B cell (primary cell): ENCODE results near the gene TSPYL6. TPM values are rescaled to one million over a fixed set of nuclear protein-coding genes. Genes with fewer than 3 reads are reported as not detected.

Source experiments
- ATAC-seq: fragments of 200-7000 bp; cut with Tn5 transposase; one replicate; pipeline ENCODE4 v1.10.0; 2021; ENCODE audit warnings: low read depth, mild to moderate bottlenecking, moderate number of reproducible peaks, moderate library complexity
- CTCF ChIA-PET: fragments of 350-600 bp; sonication (Branson Sonifier 250); formaldehyde crosslinking; loops from one replicate; lab custom pipeline; 2021; ENCODE audit warnings: antibody characterized with exemption, inconsistent platforms; lab: Charles Lee
- POLR2A ChIA-PET: fragments of 350-600 bp; sonication (Branson Sonifier 250); formaldehyde crosslinking; loops from one replicate; lab custom pipeline; 2021; ENCODE audit warnings: antibody characterized with exemption; lab: Charles Lee
- DNase-seq: peaks from one replicate; pipeline ENCODE4 v3.0.0; 2013
- H2AFZ ChIP-seq: 2 replicates; pipeline ENCODE4 v1.6.1; 2012; ENCODE audit warnings: mild to moderate bottlenecking, low read depth, low read length; ENCODE audit not compliant: insufficient read depth, poor library complexity, severe bottlenecking
- H3K27ac ChIP-seq, 2 donors: 1 replicate in 1 of 2; 2 replicates in 1 of 2; pipeline ENCODE4 v1.5.1; 2012 to 2013; ENCODE audit warnings: low read length in 2 of 2, mild to moderate bottlenecking in 2 of 2, moderate library complexity in 1 of 2
- H3K27me3 ChIP-seq, 4 experiments: fragments of 200-600 bp in 1 of 4; sonication (generic) in 1 of 4; replicated peaks in 1 of 4; 1 replicate in 2 of 4; 2 replicates in 2 of 4; pipeline versions ENCODE4 v1.6.1 to v1.7.0; 2013 to 2016; ENCODE audit warnings: low read length in 3 of 4, mild to moderate bottlenecking in 2 of 4, mixed read lengths in 1 of 4, moderate library complexity in 1 of 4; ENCODE audit not compliant: insufficient read depth in 4 of 4, control insufficient read depth in 3 of 4; ENCODE audit errors: control extremely low read depth in 1 of 4
- H3K36me3 ChIP-seq, 2 experiments: replicated peaks in 1 of 2; 1 replicate in 1 of 2; 2 replicates in 1 of 2; pipeline versions ENCODE4 v1.6.1 to v1.7.1; 2013; ENCODE audit warnings: low read length in 1 of 2; ENCODE audit not compliant: insufficient read depth in 2 of 2, control insufficient read depth in 1 of 2; ENCODE audit errors: control extremely low read depth in 1 of 2, extremely low read depth in 1 of 2
- H3K4me1 ChIP-seq, 2 donors: fragments of 200-600 bp in 1 of 2; sonication (generic) in 1 of 2; 1 replicate in 1 of 2; 2 replicates in 1 of 2; pipeline versions ENCODE4 v1.5.1 to v1.6.1; 2013 to 2017; ENCODE audit warnings: low read length in 2 of 2; ENCODE audit not compliant: control insufficient read depth in 2 of 2, insufficient read depth in 2 of 2
- H3K4me2 ChIP-seq: replicated peaks from 2 replicates; pipeline ENCODE3; 2012; ENCODE audit warnings: mild to moderate bottlenecking, low read depth, low read length; ENCODE audit not compliant: poor library complexity, severe bottlenecking
- H3K4me3 ChIP-seq, 5 experiments: fragments of 200-600 bp in 1 of 5; sonication (generic) in 1 of 5; 1 replicate in 3 of 5; 2 replicates in 2 of 5; pipeline versions ENCODE4 v1.5.1 to v1.7.0; 2011 to 2016; ENCODE audit warnings: low read length in 4 of 5, mild to moderate bottlenecking in 4 of 5, low read depth in 2 of 5, control low read depth in 1 of 5, moderate library complexity in 1 of 5; ENCODE audit not compliant: insufficient read depth in 1 of 5; ENCODE audit errors: control extremely low read depth in 1 of 5, extremely low read depth in 1 of 5
- H3K79me2 ChIP-seq: fragments of 200-600 bp; sonication (generic); one replicate; pipeline ENCODE4 v1.6.0; 2016; ENCODE audit warnings: low read length; ENCODE audit not compliant: control insufficient read depth, insufficient read depth
- H3K9ac ChIP-seq: fragments of 200-600 bp; sonication (generic); 2 replicates; pipeline ENCODE4 v1.6.1; 2017; ENCODE audit warnings: mild to moderate bottlenecking, low read length, moderate library complexity
- H3K9me3 ChIP-seq, 3 donors: one replicate each; pipeline versions ENCODE4 v1.6.1 to v1.7.1; 2013; ENCODE audit warnings: low read length in 2 of 3; ENCODE audit not compliant: control insufficient read depth in 2 of 3, insufficient read depth in 1 of 3; ENCODE audit errors: control extremely low read depth in 1 of 3
- H4K20me1 ChIP-seq: 2 replicates; pipeline ENCODE4 v1.6.0; 2012; ENCODE audit warnings: mild to moderate bottlenecking, low read length; ENCODE audit not compliant: insufficient read depth, control insufficient read depth, poor library complexity, severe bottlenecking
- H3K27ac Mint-ChIP-seq: one replicate; pipeline ENCODE4 v1.8.0; 2021; ENCODE audit warnings: mixed read lengths
- H3K27me3 Mint-ChIP-seq: one replicate; pipeline ENCODE4 v1.8.0; 2021; ENCODE audit warnings: mixed read lengths
- H3K4me1 Mint-ChIP-seq: one replicate; pipeline ENCODE4 v1.8.0; 2021; ENCODE audit warnings: mixed read lengths
- H3K4me3 Mint-ChIP-seq: one replicate; pipeline ENCODE4 v1.8.0; 2021; ENCODE audit warnings: mixed read lengths
- H3K9me3 Mint-ChIP-seq: one replicate; pipeline ENCODE4 v1.8.0; 2022; ENCODE audit warnings: mixed read lengths; ENCODE audit not compliant: insufficient read depth
- EZH2 ChIP-seq: IDR thresholded peaks from 2 replicates; pipeline ENCODE4 v1.6.1; 2012; ENCODE audit warnings: borderline replicate concordance, low read depth, mild to moderate bottlenecking, moderate library complexity, low read length; ENCODE audit not compliant: insufficient read depth, poor library complexity, severe bottlenecking
- WGBS: methylation state at CpG from one replicate; pipeline ENCODE4 v1.1.5; 2013; ENCODE audit warnings: missing lambda C conversion rate; ENCODE audit not compliant: insufficient coverage; 5-methylcytosine and 5-hydroxymethylcytosine counted together
- intact Hi-C: fragments of 100-400 bp; cut with micrococcal nuclease; formaldehyde crosslinking; loops from one replicate; pipeline ENCODE4 v1.10.0; 2022
- polyA plus RNA-seq: library from polyadenylated mRNA; depleted of rRNA; stranded (reverse); fragments of >200 nt; gene quantifications from 2 replicates; pipeline ENCODE4 v1.2.3, GENCODE V29; 2012
- total RNA-seq, 2 donors: library from RNA; stranded (reverse); fragments of 120-200 nt in 1 of 2; gene quantifications; 1 replicate in 1 of 2; 2 replicates in 1 of 2; pipeline versions ENCODE4 v1.2.3 to v1.2.4, GENCODE V29; 2013 to 2022
- TF ChIP-seq, protein P1 (sequence below): fragments of 200-600 bp; IDR thresholded peaks from one replicate; pipeline ENCODE4 v1.8.0; 2022; ENCODE audit warnings: antibody characterized with exemption, mild to moderate bottlenecking

The TSPYL6 gene
- total and polyA plus RNA-seq, 2 donors (not counting 1 experiment from before 2014, with no cell fraction given): not detected

DNA sequence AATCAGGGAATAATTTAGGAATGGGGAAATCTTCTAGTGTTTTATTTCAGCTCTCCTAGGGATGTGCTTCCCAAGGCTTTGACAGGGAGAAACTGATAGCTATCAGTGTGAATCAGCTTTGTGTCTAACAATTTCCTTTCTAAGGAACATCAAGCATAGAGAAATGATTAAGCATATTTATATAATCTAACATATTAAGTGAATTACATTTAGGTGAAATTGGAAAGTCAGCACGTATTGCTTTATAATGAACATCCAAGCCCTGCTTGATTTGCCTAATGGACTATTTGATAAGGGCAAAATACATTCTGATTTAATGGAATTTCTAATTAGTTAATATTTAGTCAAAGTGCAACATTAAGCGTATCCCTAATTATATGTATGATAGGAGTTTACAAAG, 19.5 kb upstream of the TSPYL6 start:
- ChIA-PET CTCF (no interaction called here), POLR2A (no interaction called here)
- no peaks in the 10 kb centered on the region for H3K27me3 Mint-ChIP-seq
- intact Hi-C loops: no loop called here
- no peak overlapping the region for H3K27ac ChIP-seq
- H3K27ac Mint-ChIP-seq: no peak overlapping the region
- no peak for ATAC-seq
- no peak overlapping the region for H3K4me3 Mint-ChIP-seq
- no peak for DNase-seq
- no peaks in the 10 kb centered on the region for H3K9me3 ChIP-seq
- no peak overlapping the region for H3K4me2 ChIP-seq
- H3K27me3 ChIP-seq: no peaks in the 10 kb centered on the region
- no peaks in the 10 kb centered on the region for H3K9me3 Mint-ChIP-seq
- peaks cover 1 to 4% of the 10 kb centered on the region in 2 experiments for H3K36me3 ChIP-seq
- no peak for TF ChIP-seq EZH2
- TF ChIP-seq, protein P1, sequence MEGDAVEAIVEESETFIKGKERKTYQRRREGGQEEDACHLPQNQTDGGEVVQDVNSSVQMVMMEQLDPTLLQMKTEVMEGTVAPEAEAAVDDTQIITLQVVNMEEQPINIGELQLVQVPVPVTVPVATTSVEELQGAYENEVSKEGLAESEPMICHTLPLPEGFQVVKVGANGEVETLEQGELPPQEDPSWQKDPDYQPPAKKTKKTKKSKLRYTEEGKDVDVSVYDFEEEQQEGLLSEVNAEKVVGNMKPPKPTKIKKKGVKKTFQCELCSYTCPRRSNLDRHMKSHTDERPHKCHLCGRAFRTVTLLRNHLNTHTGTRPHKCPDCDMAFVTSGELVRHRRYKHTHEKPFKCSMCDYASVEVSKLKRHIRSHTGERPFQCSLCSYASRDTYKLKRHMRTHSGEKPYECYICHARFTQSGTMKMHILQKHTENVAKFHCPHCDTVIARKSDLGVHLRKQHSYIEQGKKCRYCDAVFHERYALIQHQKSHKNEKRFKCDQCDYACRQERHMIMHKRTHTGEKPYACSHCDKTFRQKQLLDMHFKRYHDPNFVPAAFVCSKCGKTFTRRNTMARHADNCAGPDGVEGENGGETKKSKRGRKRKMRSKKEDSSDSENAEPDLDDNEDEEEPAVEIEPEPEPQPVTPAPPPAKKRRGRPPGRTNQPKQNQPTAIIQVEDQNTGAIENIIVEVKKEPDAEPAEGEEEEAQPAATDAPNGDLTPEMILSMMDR: no peak
- H3K4me1 Mint-ChIP-seq: peaks cover 17% of the 10 kb centered on the region
- no peaks in the 10 kb centered on the region for H4K20me1 ChIP-seq
- whole genome bisulfite sequencing: no CpG with 5 or more reads among the region's 2 CpGs
- H2AFZ ChIP-seq: no peak overlapping the region
- no peak overlapping the region for H3K4me3 ChIP-seq
- no peaks in the 10 kb centered on the region for H3K79me2 ChIP-seq
- H3K9ac ChIP-seq: no peak overlapping the region
- peaks cover 18% of the 10 kb centered on the region in 2 donors for H3K4me1 ChIP-seq

DNA sequence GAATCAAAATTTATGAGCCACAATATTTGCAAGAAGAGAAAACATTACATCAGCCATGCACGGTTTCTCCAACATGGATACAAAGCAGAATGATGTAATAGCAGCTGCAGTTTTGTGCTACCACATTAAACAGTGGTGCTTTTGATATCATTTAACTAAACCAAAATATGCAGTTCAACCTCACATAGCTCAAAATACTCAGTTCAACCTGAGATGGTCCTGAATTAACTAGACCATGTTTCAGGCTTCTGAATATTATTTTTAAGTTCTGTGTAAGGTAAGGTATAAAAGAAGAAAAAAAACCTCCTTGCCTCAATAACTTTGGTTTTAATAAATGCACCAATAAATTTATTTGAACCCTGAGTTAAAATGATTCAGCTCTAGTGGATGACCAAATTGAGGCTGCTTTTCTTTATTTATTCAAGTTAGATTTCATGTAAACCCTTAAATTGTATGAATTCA, 18.8 kb upstream of the TSPYL6 start:
- CTCF ChIA-PET: no interaction called here

More for the DNA sequence above, 18.8 kb upstream of the TSPYL6 start:
- no peaks in the 10 kb centered on the region for H3K79me2 ChIP-seq
- H4K20me1 ChIP-seq: no peaks in the 10 kb centered on the region
- peaks cover 1 to 4% of the 10 kb centered on the region in 2 experiments for H3K36me3 ChIP-seq
- peaks cover 18% of the 10 kb centered on the region in 2 donors for H3K4me1 ChIP-seq
- Mint-ChIP-seq H3K4me1 (peaks cover 17% of the 10 kb centered on the region), H3K27me3 (no peaks in the 10 kb centered on the region), H3K9me3 (no peaks in the 10 kb centered on the region), H3K4me3 (no peak overlapping the region), H3K27ac (no peak overlapping the region)
- no peak overlapping the region for H3K27ac ChIP-seq
- ATAC-seq: no peak
- H3K27me3 ChIP-seq: no peaks in the 10 kb centered on the region
- TF ChIP-seq, protein P1: no peak
- TF ChIP-seq EZH2: no peak
- 100% methylated on average over 1 of the region's 1 CpG for WGBS
- POLR2A ChIA-PET: interaction anchor here (0.6 kb wide), 1 partner anchor 12 kb away, joined by 3 read pairs; no protein-coding TSS in a partner anchor
- H3K9ac ChIP-seq: no peak overlapping the region
- H3K4me2 ChIP-seq: no peak overlapping the region
- no peak overlapping the region for H3K4me3 ChIP-seq
- no peaks in the 10 kb centered on the region for H3K9me3 ChIP-seq
- H2AFZ ChIP-seq: no peak overlapping the region
- intact Hi-C loops: no loop called here
- no peak for DNase-seq
